ENCODE results near the gene PANK4. TPM values are rescaled to one million over a fixed set of nuclear protein-coding genes. Genes with fewer than 3 reads are reported as not detected.

PANK4 gene
- polyA plus RNA-seq, 1 donor (not counting 4 experiments of a cell fraction or from before 2014, with no cell fraction given), result 14.5 TPM

DNA sequence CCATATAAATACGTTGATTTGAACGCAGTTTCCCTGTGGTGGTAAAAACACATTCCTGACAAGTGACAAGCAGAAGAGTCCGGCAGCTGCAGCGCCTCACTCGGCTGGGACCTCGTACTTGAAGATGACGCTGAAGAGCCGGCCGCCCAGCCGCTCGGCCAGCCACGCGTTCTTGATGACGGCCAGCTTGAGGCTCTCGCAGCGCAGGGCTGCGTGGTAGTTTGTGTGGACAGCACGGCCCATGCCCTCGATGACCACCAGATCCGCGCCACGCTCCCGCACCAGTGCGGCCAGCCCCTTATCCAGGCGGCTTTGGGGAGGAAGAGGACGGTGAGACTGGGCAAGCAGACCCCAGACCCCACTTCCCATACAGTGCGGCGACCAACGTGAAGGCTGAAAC, 17.6 kb downstream of the PANK4 start:
- no peak overlapping the region for H3K27ac ChIP-seq (ENCODE audit: control insufficient read depth, insufficient read depth, low read length)
- no peaks in the 10 kb centered on the region for H3K4me1 ChIP-seq (ENCODE audit: control insufficient read depth, extremely low read depth, insufficient read depth, low read length)
- TF ChIP-seq, protein P1, sequence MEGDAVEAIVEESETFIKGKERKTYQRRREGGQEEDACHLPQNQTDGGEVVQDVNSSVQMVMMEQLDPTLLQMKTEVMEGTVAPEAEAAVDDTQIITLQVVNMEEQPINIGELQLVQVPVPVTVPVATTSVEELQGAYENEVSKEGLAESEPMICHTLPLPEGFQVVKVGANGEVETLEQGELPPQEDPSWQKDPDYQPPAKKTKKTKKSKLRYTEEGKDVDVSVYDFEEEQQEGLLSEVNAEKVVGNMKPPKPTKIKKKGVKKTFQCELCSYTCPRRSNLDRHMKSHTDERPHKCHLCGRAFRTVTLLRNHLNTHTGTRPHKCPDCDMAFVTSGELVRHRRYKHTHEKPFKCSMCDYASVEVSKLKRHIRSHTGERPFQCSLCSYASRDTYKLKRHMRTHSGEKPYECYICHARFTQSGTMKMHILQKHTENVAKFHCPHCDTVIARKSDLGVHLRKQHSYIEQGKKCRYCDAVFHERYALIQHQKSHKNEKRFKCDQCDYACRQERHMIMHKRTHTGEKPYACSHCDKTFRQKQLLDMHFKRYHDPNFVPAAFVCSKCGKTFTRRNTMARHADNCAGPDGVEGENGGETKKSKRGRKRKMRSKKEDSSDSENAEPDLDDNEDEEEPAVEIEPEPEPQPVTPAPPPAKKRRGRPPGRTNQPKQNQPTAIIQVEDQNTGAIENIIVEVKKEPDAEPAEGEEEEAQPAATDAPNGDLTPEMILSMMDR (optimal IDR thresholded peaks at IDR 0.05 in 1 of 3, IDR thresholded peaks at IDR 0.05 in 1 of 3, conservative IDR thresholded peaks at IDR 0.05 in 1 of 3; ENCODE audit: extremely low read depth in 1 of 3, insufficient read depth in 2 of 3, low read length in 3 of 3), result no peak
- TF ChIP-seq EZH2 (IDR thresholded peaks at IDR 0.05; ENCODE audit: low read length), result no peak
- FAIRE-seq, result no peak
- H2AFZ ChIP-seq (ENCODE audit: control insufficient read depth, low read length), result no peak overlapping the region
- no peak overlapping the region for H3K4me3 ChIP-seq (ENCODE audit: control insufficient read depth in 2 of 3, extremely low read depth in 1 of 3, insufficient read depth in 2 of 3, low read depth in 1 of 3, low read length in 3 of 3)
- H4K20me1 ChIP-seq (ENCODE audit: control insufficient read depth, extremely low read depth, insufficient read depth, low read length), result peaks cover 4% of the 10 kb centered on the region
- dilution Hi-C loops (cut with MboI; ENCODE audit: extremely low pct_ligation_motif_present, low sequenced_read_pairs), result no loop called here
- H3K79me2 ChIP-seq (ENCODE audit: control insufficient read depth, insufficient read depth, low read length), result no peaks in the 10 kb centered on the region
- H3K9me3 ChIP-seq (ENCODE audit: control insufficient read depth, low read depth, low read length), result no peaks in the 10 kb centered on the region
- H3K27me3 ChIP-seq (ENCODE audit: control insufficient read depth, extremely low read depth, insufficient read depth, low read length), result no peaks in the 10 kb centered on the region
- H3K9ac ChIP-seq (ENCODE audit: control insufficient read depth, extremely low read depth, insufficient read depth, low read length), result no peak overlapping the region
- no peaks in the 10 kb centered on the region for H3K9me1 ChIP-seq (ENCODE audit: control insufficient read depth, extremely low read depth, insufficient read depth, low read length)
- no peak for DNase-seq (ENCODE audit: low read depth, low spot score)
- H3K36me3 ChIP-seq (ENCODE audit: control insufficient read depth in 2 of 2, extremely low read depth in 1 of 2, insufficient read depth in 2 of 2, low read length in 2 of 2), result peaks cover 13 to 19% of the 10 kb centered on the region in 2 experiments
- no peak overlapping the region for H3K4me2 ChIP-seq (ENCODE audit: control insufficient read depth, extremely low read depth, insufficient read depth, low read depth, low read length)

DNA sequence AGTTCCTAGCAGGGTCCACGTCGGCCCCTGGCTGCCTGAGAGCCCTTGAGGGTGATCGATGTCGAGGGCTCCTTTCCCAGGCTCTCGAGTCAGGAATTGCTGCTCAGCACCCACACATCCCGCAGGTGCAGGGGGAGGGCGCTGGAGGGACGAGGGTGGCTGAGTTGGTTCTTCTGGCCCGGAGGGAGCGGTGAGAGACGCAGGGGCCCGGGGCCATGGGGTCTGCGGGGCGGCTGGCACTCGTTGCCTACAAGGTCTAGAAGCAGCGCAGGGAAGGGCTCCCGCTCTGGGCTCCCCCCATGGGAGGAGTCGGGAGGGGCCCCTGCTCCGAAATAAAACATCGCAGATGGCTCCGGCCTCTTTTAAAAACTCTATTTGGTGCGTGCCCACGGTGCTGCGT, 18.2 kb downstream of the PANK4 start:
- no peaks in the 10 kb centered on the region for H3K79me2 ChIP-seq (ENCODE audit: control insufficient read depth, insufficient read depth, low read length)
- TF ChIP-seq EZH2 (IDR thresholded peaks at IDR 0.05; ENCODE audit: low read length), result no peak
- TF ChIP-seq, protein P1 (optimal IDR thresholded peaks at IDR 0.05 in 1 of 3, IDR thresholded peaks at IDR 0.05 in 1 of 3, conservative IDR thresholded peaks at IDR 0.05 in 1 of 3; ENCODE audit: extremely low read depth in 1 of 3, insufficient read depth in 2 of 3, low read length in 3 of 3), result no peak
- no peaks in the 10 kb centered on the region for H3K9me3 ChIP-seq (ENCODE audit: control insufficient read depth, low read depth, low read length)
- no peak overlapping the region for H3K4me3 ChIP-seq (ENCODE audit: control insufficient read depth in 2 of 3, extremely low read depth in 1 of 3, insufficient read depth in 2 of 3, low read depth in 1 of 3, low read length in 3 of 3)
- no peak overlapping the region for H3K27ac ChIP-seq (ENCODE audit: control insufficient read depth, insufficient read depth, low read length)
- H3K4me1 ChIP-seq (ENCODE audit: control insufficient read depth, extremely low read depth, insufficient read depth, low read length), result no peaks in the 10 kb centered on the region
- H2AFZ ChIP-seq (ENCODE audit: control insufficient read depth, low read length), result no peak overlapping the region
- peaks cover 4% of the 10 kb centered on the region for H4K20me1 ChIP-seq (ENCODE audit: control insufficient read depth, extremely low read depth, insufficient read depth, low read length)
- no peak for DNase-seq (ENCODE audit: low read depth, low spot score)
- H3K9me1 ChIP-seq (ENCODE audit: control insufficient read depth, extremely low read depth, insufficient read depth, low read length), result no peaks in the 10 kb centered on the region
- H3K4me2 ChIP-seq (ENCODE audit: control insufficient read depth, extremely low read depth, insufficient read depth, low read depth, low read length), result no peak overlapping the region
- H3K27me3 ChIP-seq (ENCODE audit: control insufficient read depth, extremely low read depth, insufficient read depth, low read length), result no peaks in the 10 kb centered on the region
- dilution Hi-C loops (cut with MboI; ENCODE audit: extremely low pct_ligation_motif_present, low sequenced_read_pairs), result no loop called here
- no peak overlapping the region for H3K9ac ChIP-seq (ENCODE audit: control insufficient read depth, extremely low read depth, insufficient read depth, low read length)
- peaks cover 13 to 15% of the 10 kb centered on the region in 2 experiments for H3K36me3 ChIP-seq (ENCODE audit: control insufficient read depth in 2 of 2, extremely low read depth in 1 of 2, insufficient read depth in 2 of 2, low read length in 2 of 2)
- FAIRE-seq, result no peak

All from keratinocyte (primary cell).